Measurements from ENCODE around the gene JADE2.

DNA sequence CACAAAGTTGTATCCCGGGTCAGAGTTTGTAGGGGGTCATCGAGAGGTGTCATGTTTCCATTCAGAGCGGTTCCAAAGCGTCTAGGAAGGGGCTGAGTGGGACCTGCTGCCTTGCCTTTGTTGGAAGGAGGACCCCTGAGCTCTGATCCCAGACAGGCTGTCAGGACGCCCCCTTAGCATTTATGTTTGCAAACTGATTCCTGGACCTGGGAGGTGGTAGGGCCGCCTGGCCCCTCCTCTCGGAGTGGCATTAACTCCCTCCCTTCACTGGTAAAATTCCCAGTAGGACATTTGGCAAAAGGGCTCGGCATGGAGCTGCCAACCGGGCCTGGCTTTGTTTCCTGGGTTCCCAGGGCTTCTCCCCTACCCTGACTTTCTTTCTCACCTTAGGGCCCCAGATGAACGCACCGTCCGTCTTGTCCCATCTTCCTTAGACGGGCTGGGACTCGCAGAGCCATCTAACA, 2.5 kb downstream of the JADE2 start:
- TF ChIP-seq, protein P1, sequence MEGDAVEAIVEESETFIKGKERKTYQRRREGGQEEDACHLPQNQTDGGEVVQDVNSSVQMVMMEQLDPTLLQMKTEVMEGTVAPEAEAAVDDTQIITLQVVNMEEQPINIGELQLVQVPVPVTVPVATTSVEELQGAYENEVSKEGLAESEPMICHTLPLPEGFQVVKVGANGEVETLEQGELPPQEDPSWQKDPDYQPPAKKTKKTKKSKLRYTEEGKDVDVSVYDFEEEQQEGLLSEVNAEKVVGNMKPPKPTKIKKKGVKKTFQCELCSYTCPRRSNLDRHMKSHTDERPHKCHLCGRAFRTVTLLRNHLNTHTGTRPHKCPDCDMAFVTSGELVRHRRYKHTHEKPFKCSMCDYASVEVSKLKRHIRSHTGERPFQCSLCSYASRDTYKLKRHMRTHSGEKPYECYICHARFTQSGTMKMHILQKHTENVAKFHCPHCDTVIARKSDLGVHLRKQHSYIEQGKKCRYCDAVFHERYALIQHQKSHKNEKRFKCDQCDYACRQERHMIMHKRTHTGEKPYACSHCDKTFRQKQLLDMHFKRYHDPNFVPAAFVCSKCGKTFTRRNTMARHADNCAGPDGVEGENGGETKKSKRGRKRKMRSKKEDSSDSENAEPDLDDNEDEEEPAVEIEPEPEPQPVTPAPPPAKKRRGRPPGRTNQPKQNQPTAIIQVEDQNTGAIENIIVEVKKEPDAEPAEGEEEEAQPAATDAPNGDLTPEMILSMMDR (IDR thresholded peaks at IDR 0.05): no peak
- TF ChIP-seq POLR2A (IDR thresholded peaks at IDR 0.05): no peak
